Pulmonary artery endothelial cell (primary cell): ENCODE results near the gene MT1H. TPM values are rescaled to one million over a fixed set of nuclear protein-coding genes. Genes with fewer than 3 reads are reported as not detected.
"Not testable (repeated sequence)": the region's sequence is repeated elsewhere in the genome, so short reads cannot be mapped to it uniquely, and the experiment has no call there.

Experiments used
- DNase-seq: peaks from one replicate; pipeline ENCODE4 v3.0.0-alpha.2; 2011; ENCODE audit warnings: low read depth, low spot score
- total RNA-seq: library from RNA; depleted of rRNA; stranded (reverse); fragments of >200 nt; gene quantifications from 2 replicates; pipeline ENCODE4 v1.2.3, GENCODE V29; 2014

MT1H gene
- total RNA-seq, 1 donor from 2014 or later, result not detected

DNA sequence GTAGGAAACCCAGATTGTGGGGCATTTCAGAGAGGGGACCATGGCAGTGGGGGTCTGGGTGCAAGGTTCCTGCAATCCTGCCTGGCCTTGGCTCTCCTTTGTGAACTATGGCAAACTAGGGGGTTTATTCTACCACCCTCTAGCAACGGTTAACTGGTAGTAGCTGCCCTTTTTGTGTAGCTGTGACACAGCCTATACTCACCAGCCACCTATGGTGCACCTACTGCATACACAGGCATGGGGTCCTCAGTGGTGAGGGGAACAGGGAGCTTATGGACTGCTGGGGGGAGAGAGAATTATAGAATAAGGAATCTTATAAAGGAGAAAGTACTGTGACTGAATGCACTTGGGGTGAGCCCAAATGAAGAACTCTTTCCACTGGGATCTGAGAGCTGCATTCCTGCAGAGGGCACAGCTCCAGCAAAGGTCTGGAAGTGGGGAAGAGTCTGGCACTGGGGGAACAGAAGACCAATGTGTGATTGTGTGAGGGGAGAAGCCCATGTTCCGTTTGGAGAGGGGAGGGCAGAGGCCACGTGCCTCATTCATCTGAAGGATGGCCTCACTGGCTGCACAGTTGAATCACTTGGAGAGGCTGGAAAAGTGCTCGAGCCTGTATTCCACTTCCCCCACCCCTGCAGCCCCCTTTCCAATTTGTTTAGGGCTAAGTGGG lies 14.8 kb downstream of the MT1H start:
- no peak for DNase-seq

DNA sequence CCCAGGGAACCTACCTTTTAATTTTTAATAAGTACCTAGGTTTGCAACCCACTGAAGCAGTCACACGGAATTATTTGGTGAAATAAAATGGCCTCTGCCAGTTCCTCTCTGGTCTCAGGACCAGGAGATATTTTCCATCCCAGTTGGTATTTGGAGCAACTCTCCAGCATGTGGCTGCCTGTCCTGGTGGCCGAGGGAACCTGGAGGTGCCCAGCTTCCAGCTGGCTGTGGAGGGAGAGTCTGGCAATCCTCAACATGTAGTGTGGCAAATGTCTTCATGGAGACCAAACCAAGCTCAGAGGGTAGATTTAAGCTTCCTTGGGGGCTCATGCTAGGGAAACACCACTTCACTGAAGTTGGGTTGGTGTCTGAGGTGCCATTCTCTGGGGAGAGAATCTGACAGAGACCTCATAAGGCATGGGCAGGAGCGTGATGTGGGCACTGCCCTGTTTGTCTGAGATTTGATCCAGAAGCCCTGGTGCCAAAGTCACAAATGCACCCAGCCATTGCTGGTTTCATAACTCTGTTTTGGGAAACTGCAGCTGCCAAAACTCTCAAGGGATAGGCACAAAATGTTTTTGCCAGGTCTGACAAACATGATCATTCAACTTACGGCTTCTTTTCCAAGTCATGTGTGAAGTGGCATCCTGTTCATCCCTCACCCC lies 15.4 kb downstream of the MT1H start:
- no peak for DNase-seq

DNA sequence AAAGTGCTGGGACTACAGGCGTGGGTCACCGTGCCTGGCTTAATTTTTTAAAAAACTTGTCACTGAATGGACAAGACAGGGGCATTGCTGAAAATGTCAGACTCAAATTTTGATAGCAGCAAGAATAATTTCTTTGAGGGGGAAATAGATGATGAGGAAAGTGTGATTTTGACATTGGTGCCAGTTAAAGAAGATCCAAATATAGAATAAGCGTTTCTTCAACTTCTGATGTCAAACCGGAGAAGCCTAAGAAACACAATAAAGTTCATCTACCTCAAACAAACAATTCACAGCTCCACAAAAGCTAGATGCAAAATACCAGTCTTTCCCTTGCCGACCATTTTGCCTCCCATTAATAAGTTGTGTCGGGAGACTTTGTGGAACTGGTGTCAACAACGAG lies 17.1 kb downstream of the MT1H start:
- no peak for DNase-seq

DNA sequence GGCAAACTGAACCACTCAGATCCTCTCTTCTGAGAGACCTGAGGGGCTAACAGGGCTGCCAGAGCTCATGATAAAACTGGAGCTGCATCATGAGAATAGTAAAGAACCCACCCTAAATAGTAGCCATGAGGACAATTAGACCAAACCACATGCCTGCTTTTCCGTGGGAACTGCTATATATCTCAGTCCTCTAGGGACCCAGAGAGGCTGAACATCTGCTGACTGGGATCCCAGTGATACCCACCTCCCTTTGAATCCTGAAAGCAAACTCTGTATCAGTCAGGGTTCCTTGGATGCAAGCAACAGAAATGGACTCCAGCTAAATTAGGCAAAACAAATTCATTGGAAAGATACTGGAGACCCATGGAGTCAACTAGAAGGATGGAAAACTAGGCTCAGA lies 19.1 kb downstream of the MT1H start:
- no peak for DNase-seq

DNA sequence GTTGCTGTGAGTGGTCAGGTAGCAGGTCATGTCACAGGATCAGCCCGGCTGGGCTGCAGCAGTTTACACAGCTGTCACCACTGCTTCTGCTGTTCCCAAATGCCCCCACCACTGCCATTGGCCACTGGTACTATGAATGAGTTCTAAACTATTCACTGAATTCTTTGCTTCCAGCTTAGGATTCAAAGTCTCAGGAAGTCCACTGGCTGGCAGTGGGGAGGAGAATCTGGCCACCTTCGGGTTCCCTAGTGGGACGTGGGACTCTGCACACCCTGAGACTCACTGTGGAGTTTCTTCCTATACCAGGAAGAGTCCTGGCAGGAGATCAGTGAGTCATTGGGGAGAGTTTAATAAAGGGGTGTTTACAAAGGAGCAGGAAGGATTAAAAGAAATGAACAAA lies 19.6 kb downstream of the MT1H start:
- DNase-seq, result no peak

DNA sequence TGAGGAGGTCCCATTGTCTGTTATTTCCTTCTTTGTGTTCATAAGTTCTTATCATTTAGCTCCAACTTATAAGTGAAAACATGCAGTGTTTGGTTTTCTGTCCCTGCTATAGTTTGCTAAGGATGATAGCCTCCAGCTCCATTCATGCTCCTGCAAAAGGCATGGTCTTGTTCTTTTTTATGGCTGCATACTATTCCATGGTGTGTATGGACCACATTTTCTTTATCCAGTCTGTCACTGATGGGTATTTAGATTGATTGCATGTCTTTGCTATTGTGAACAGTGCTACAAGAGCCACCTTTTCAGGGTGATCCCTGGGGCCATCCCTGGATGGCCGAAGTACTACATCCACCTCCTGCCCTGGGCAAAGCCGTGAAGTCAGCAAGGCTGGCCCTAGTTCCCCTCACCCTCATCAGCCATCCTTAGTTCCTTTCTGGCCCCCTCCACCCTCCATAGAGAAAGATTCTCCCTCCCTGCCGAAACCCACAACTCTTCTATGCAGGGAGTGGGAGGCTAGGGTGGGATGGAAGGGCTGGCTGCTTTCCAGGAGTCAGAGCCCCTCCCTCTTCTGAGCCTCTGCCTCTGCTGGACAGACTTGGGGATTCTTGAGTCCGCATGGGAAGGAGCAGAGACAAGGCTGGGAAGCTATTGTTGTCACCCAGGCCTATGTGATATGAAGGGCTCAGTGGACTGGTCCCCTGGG lies 21.0 kb downstream of the MT1H start:
- DNase-seq, result no peak

DNA sequence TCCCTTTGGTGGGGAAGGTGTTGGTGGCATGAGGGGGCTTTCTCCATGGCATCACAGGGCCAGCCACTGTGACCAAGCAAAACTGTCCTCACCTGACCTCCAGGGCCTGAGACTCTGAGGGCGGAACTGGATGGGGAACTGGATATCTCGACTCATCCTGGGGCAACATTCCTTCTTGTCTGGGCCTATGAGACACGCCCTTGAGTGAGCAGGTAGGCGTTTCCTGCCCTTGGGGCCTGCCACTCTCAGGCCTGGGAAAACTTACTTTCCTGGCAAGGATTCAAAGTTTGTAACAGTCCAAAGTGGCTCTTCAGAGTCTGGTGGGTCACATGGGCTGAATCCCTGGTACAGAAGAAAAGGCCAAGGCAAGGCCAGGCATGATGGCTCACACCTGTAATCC lies 22.3 kb downstream of the MT1H start:
- no peak for DNase-seq

DNA sequence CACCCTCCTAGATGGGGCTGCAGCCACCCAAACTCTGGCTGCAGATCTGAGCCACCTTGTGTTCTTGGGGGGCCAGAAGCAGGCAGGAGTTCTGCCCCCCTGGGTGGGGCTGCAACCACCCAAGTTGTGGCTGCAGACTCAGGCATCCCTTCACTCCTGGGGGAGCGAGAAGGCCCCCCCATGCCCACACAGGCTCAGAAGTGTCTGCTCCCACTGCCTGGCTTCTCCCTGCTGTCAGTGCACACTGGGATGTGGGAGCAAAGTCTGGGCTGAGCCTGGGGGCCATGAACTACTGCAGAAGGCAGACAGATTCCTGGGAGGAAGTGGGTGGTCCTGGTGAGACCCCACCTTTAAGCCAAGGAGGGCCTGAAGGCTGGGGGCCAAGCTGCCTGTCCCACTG lies 25.6 kb downstream of the MT1H start:
- DNase-seq, result no peak

DNA sequence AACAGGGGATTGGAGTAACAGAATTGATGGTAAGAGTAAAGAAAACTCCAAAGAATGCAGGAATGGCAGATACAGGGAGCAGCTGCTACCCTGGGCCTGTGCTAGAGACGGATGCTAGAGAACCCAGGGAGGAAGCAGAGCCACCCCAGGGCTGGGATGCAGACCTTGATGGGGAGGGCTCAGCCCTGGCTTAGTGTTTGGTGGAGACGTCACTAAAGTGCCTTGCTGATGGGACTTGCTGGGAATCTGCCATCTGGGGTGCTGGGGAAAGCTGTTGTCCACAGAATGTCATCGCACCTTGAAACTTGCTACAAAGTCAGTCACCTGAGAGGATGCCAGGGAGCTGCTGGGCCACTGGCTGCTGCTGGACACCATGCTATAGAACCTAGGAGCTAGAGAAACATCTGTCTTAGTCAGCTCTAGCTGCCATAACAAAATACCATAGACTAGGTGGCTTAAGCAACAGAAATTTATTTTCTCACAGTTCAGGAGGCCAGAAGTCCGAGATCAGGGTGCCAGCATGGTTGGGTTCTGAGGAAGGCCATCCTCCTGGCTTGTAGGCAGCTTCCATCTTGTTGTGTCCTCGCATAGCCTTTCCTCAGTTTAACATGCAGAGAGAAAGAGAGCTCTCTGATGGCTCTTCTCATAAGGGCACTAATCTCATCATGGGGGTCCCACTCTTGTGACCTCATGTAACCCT lies 28.0 kb downstream of the MT1H start:
- no peak for DNase-seq

DNA sequence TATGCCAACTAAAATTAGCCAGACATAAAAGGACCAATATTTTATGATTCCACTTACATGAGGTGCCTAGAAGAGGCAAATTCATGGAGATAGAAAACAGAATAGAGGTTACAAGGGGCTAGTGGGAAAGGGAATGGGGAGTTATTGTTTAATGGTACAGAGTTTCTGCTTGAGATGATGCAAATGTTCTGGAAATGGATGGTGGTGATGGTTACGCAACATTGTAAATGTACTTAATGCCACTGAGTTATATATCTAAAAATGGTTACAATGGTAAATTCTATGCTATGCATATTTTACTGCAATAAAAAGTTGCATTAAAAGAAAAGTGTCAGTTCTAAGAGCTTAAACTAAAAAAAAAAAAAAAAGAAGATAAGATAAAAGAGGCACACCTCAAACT lies 30.6 kb downstream of the MT1H start:
- no peak for DNase-seq

DNA sequence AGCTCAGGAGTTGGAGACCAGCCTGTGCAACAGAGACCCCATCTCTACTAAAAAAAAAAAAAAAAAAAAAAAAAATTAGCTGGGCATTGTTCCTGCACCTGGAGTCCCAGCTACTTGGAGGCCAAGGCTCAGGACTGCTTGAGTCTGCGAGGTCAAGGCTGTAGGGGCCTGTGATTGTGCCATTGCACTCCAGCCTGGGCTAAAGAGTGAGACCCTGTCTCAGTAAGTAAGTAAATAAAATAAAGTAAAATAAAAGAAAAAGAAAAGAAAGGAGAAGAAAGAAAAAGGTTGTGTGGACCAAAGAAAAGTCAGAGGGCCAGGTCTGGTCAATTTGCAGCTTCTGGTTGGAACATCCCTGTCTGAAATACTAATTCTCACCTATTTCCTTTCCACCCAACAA lies 31.0 kb downstream of the MT1H start:
- no peak for DNase-seq

DNA sequence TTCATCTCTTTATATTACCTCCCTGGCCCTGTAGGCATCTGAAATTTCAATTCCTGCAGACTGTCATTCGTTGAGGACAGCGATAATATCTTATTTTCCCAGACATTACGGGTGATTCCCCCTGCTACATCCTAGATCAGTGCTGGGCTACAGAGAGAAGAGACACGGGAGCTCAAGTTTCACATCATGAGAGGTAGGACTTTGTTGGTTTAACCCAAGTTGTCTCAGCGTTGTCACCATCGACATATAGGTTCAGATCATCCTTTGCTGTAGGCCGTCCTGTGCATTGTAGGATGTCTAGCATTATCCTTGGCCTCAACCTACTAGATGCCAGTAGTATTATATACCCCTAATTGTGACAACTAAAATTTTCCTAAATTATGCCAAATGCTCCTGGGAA lies 31.9 kb downstream of the MT1H start:
- DNase-seq, result no peak

DNA sequence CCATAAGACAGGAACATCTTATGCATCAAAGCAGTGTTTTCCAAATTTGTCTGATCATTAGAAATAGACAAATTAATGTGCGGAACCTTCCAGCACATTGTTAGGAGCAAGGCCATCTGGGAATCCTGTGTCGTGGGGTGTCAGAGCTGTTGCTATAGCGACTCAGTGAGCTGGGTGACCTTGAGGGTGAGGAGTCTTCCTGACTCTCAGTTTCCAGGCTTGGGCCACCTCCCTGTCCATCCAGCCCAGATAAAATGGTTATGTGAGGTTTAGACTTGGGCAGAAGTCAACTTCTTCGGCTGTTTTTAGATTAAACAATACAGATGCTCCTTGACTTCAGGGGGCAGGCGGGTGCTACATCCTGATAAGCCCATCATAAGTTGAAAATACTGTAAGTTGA lies 33.2 kb downstream of the MT1H start:
- no peak for DNase-seq

DNA sequence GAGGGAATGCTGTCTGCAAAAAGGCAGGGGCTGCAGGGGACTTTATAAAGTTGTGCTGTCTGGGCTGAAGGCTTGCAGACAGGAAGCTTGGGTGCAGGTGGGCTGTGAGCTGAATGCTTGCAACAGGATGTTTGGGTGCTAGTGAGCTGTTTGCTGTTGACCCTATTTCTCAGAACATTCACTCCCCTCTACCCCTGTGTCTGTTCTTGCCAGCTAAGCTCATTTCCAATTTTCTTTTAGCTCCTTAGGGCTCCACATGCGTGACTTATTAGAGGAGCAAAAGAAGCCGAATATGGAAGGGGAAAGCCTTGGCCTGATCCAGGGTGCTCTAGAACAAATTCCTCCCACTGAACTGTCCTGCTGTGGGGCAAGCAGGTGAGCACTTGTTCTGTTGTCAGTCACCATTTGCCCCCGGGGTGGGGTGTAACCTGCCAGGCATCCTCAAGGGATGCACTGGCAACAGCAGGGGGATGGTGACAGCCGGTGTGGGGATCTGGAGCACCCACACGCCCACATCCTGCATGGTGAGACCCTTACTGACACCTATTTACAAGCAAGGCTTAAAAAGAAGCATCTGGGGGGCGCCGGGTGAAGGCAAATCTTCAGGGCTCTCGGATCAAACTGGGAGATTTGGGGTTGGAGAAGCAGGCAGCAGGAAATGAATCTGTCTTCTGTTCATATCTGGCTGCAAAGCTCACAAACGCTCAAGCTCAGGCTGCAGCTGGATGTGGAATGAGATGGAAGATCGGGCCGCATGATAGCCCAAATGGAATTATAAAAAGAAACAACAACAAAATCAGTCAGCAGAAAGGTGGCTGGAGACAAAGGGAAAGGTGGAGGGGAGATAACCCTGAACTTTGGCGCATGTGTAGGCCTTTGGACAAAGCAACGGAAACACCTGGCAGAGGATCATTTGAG lies 39.2 kb downstream of the MT1H start:
- DNase-seq, result no peak

DNA sequence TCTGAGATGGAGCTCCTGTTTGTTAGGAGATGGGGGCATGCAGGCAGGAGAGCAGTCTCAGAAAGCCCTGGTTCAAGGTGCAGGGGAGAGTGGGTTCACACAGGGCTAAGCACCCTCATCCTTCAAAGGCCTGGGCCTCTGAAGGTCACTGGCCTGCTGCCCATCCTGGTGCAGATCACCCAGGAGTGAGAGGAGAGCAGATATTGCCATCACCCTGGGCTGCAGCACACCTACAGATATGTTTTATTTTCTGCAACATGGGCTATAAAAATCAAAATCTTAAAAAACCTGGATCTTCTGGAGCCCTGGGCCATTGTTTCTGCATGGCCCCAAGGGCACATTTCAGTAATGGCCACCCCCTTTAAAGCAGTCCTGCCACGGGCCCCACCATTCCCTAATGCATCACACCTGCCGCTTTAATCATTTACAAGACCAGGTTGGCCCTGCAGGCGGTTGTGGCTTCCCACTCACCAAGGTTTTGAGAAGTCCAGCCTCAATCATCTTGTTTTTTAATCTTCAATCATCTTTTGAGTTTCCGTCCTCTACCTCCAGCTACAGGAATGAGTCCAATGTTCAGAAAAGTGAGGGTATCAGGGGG lies 39.9 kb downstream of the MT1H start:
- no peak for DNase-seq

DNA sequence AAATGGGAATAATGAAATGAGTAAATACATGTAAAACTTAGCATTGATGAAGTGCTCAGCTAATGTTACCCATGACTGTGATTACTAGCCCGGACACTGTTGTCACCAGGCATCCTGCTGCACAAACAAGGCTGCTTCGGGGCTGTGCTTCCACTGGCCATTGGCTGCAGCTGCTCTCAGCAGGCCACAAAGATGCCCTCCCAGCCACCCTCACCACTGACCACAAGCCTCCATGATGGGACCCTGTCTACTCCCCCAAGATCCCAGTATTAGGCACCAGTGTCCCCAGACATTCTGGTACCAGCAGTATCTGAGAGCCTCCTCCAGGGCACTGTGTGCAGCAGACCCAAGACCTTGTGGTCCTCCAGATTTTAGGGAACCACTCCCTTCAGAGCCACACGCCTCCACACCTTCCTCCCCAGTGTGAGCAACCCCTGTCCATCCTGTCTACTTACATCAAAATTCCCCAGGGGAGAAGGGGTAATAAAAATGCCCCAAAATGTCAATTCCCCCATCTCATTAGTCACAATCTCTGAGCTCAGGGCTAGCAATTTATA lies 40.6 kb downstream of the MT1H start:
- DNase-seq, result no peak

DNA sequence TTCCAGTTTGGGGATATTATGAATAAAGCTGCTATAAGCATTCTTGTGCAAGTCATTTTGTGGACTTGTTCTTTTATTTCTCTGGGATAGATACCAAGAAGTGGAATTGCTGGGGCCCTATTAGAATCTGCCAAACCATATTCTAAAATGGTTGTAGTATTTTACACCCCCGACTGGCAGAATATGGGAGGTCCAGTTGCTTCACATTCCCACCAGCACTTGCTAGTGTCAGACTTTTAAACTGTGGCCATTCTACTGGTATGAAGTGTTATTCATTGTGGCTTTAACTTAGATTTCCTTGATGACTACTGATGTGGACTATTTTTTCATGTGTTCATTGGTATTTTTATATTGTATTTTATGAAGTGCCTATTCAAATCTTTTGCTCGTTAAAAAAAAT lies 42.2 kb downstream of the MT1H start:
- DNase-seq, result no peak

DNA sequence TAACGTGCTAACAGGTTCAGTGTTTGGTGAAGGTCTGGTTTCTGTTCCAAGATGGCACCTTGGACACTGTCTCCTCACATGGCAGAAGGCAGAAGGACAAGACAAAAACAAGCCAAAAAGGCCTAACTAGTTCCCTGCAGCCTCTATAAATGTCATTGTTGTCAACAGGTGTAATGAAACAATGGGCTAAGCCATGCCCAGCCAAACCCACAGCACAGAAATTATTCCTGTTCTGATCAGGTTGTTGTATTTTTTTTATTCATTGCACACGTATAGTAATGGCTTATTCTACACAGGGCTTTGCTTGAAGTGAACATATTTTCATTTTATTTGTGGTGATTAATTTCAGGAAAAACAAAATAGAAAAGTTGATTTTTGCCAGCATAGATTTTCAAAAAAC lies 44.2 kb downstream of the MT1H start:
- no peak for DNase-seq

DNA sequence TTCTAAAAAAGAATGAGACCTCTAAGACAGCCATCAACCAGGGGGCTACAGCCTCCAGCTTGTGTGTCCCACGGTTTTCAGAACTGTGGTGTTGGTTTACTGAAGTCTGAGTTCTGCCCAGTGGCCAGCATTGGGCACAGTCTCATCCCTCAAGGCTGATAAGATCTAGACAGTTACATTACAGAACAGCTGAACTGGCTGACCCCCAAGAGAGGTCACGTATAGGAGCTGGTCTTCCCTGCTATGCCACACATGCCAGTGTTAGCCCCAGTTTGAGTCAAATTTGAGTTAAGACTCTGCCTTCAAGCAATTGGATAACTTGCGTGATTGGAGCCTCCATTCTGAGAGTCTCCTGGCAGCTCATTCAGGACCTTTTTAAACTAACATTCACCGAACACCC lies 45.5 kb downstream of the MT1H start:
- DNase-seq, result no peak

DNA sequence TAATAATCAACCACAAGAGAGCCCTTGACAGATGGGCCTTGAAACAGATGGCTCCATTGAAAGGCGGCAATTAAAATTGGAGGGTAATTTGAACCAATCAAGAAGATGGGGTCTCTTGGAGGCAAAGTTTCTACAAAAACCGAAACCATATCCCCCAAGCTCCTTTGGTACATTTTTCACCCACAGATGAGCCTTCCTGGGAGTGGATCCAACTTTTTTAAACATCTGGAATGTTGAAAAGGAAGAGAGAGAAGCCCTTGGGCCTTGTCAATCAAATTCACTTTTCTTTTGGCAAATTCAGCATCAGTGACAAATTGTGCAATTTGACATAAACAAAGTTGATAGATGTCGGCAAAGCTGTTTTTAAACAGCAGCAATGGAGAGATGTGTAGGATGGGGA lies 47.1 kb downstream of the MT1H start:
- DNase-seq, result no peak

DNA sequence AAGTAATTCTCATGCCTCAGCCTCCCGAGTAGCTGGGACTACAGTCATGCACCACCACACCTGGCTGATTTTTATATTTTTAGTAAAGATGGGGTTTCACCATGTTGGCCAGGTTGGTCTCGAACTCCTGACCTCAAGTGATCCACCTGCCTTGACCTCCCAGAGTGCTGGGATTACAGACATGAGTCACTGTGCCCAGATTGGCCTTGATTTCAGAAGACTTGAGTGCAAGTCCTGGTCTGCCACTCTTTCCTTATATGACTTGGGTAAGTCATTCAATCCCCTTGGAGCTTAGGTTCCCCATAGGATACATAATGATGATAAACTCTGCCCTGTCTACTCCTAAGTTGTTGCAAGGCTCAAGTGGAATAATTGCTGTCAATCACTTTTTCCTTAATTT lies 47.9 kb downstream of the MT1H start:
- not testable (repeated sequence) for DNase-seq
